ENCODE results near the gene ACTN4.

GRCh38 chr19:38709119-38709518 lies 61.7 kb downstream of the ACTN4 start:
- no peak for TF ChIP-seq CTCF (conservative IDR thresholded peaks at IDR 0.05; ENCODE audit: low read length)
- TF ChIP-seq EZH2phosphoT487 (IDR thresholded peaks at IDR 0.05; ENCODE audit: borderline replicate concordance): no peak
